Fibroblast of lung (primary cell): Measurements from ENCODE around the gene MKX.

Source experiments
- EZH2 ChIP-seq: IDR thresholded peaks from 2 replicates; pipeline ENCODE4 v1.5.1; 2012; ENCODE audit warnings: low read length, control low read depth, mild to moderate bottlenecking; ENCODE audit errors: missing control alignments
- TF ChIP-seq, protein P1 (sequence below), 2 donors: IDR thresholded peaks in 1 of 2; conservative IDR thresholded peaks in 1 of 2; 1 replicate in 1 of 2; 2 replicates in 1 of 2; pipeline ENCODE4 v1.5.1; 2011 to 2012; ENCODE audit warnings: low read length in 2 of 2, control low read depth in 1 of 2, inconsistent platforms in 1 of 2, low read depth in 1 of 2, mild to moderate bottlenecking in 1 of 2

DNA sequence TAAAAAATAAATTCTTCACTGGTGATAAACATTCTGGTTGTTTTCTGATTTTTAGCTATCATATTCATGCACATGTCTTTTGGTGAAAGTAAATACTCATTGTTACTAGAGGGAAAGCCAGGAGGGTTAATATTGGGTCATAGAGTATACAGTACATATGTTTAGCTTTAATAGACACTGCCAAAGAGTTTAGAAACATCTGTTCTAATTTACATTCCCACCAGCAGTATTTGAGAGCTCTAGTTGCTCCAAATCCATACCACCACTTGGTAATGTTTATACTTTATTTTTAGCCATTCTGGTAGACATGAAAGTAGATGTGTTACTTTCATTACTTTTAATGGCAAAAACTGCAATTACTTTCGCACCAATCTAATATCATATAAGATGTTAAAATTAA is 108.8 kb downstream of the MKX start:
- TF ChIP-seq, protein P1, sequence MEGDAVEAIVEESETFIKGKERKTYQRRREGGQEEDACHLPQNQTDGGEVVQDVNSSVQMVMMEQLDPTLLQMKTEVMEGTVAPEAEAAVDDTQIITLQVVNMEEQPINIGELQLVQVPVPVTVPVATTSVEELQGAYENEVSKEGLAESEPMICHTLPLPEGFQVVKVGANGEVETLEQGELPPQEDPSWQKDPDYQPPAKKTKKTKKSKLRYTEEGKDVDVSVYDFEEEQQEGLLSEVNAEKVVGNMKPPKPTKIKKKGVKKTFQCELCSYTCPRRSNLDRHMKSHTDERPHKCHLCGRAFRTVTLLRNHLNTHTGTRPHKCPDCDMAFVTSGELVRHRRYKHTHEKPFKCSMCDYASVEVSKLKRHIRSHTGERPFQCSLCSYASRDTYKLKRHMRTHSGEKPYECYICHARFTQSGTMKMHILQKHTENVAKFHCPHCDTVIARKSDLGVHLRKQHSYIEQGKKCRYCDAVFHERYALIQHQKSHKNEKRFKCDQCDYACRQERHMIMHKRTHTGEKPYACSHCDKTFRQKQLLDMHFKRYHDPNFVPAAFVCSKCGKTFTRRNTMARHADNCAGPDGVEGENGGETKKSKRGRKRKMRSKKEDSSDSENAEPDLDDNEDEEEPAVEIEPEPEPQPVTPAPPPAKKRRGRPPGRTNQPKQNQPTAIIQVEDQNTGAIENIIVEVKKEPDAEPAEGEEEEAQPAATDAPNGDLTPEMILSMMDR (conservative IDR thresholded peaks at IDR 0.05 in 1 of 2, IDR thresholded peaks at IDR 0.05 in 1 of 2; ENCODE audit: low read depth in 1 of 2, low read length in 2 of 2) = no peak
- no peak for TF ChIP-seq EZH2
